Glutamatergic neuron (in vitro differentiated cells): ENCODE measurements around the gene NDP. TPM values are rescaled to one million over a fixed set of nuclear protein-coding genes. Genes with fewer than 3 reads are reported as not detected.
A peak's percentile ranks its signal among the peaks of the same experiment; 100 is the strongest.

Source experiments
- DNase-seq: peaks from one replicate; pipeline ENCODE4 v3.0.0; 2022
- H3K27ac Mint-ChIP-seq: one replicate; pipeline ENCODE4 v1.8.0; 2020; ENCODE audit warnings: mild to moderate bottlenecking, mixed read lengths, inconsistent platforms; ENCODE audit not compliant: unreplicated experiment
- H3K27me3 Mint-ChIP-seq: one replicate; pipeline ENCODE4 v1.8.0; 2020; ENCODE audit warnings: mild to moderate bottlenecking, moderate library complexity, mixed read lengths, inconsistent platforms; ENCODE audit not compliant: unreplicated experiment
- H3K36me3 Mint-ChIP-seq: one replicate; pipeline ENCODE4 v1.8.0; 2020; ENCODE audit warnings: mild to moderate bottlenecking, mixed read lengths, inconsistent platforms; ENCODE audit not compliant: unreplicated experiment
- H3K4me1 Mint-ChIP-seq: one replicate; pipeline ENCODE4 v1.8.0; 2020; ENCODE audit warnings: mild to moderate bottlenecking, low read depth, mixed read lengths, inconsistent platforms; ENCODE audit not compliant: unreplicated experiment
- H3K4me3 Mint-ChIP-seq: one replicate; pipeline ENCODE4 v1.8.0; 2020; ENCODE audit warnings: mild to moderate bottlenecking, mixed read lengths, inconsistent platforms; ENCODE audit not compliant: unreplicated experiment
- H3K9me3 Mint-ChIP-seq: one replicate; pipeline ENCODE4 v1.8.0; 2020; ENCODE audit warnings: mild to moderate bottlenecking, moderate library complexity, mixed read lengths, inconsistent platforms; ENCODE audit not compliant: unreplicated experiment
- CTCF ChIP-seq: fragments of 200-600 bp; sonication (generic); IDR thresholded peaks from one replicate; pipeline ENCODE4 v1.5.0; 2021; ENCODE audit not compliant: partially characterized antibody, unreplicated experiment
- long read RNA-seq: library from polyadenylated mRNA; unstranded; transcript quantifications from one replicate; pipeline ENCODE4 v2.0.0, GENCODE V29; 2020; ENCODE audit not compliant: unreplicated experiment
- total RNA-seq: library from RNA; stranded (reverse); fragmentation: NEBNext Ultra II Directional; extraction: Animal tissue kit (Norgen Biotek cat#: 25700); gene quantifications from one replicate; pipeline ENCODE4 v1.2.1, GENCODE V29; 2021; ENCODE audit not compliant: unreplicated experiment

NDP gene, protein sequence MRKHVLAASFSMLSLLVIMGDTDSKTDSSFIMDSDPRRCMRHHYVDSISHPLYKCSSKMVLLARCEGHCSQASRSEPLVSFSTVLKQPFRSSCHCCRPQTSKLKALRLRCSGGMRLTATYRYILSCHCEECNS
- total RNA-seq, result not detected
- long read RNA-seq, result 0 reads

DNA sequence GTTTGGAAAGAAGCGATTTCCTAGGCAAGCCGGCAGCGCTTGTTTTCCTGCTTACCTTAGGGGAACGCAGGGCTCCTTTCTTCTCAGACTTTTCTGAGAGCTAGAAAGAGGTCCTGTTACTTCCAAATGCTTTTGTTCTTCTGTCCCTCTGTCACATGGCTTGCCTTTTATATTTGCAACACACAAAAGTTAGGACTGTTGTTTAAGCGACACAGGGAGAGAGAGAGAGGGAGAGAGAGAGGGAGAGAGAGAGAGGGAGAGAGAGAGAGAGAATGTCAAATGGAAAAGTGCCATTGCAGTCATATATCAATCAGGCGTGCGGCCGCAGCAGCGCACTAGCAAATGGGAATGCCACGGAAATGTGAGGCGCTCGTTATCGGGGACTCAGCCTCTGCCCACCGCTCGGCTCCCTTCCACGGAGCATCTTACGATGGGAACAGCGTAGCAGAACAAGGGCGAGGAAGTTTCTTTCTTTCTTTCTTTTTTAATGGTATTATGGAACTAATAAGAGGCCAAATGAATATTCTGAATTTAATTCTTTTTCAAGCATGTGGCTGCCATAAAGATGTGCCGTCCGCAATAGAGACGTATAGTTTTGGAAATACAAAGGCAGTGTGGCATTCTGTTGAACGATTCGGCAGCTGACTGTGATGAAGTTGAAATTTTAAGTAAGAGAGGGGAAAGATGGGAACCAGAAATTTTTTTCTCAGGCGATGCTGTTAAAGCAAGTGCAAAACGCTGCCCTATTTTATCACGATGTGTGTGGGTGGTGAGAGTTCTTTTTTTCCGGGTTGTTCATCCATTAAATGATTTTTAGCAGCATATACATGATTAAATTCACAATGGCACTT lies at the start of gene NDP:
NDP (minus strand) TSS at position 142 of the 851 bp plus-strand sequence. CDS start 14,745 bp downstream, outside the sequence.
- Mint-ChIP-seq H3K27me3 (peaks cover 2% of the 10 kb centered on the region), H3K27ac (no peak within 1 kb of the TSS), H3K9me3 (no peaks in the 10 kb centered on the region), H3K4me1 (peaks cover 3% of the 10 kb centered on the region), H3K4me3 (peak within 1 kb of the TSS; percentile 89), H3K36me3 (no peaks in the 10 kb centered on the region)
- DNase-seq, result peak; percentile 20
- TF ChIP-seq CTCF, result no peak

DNA sequence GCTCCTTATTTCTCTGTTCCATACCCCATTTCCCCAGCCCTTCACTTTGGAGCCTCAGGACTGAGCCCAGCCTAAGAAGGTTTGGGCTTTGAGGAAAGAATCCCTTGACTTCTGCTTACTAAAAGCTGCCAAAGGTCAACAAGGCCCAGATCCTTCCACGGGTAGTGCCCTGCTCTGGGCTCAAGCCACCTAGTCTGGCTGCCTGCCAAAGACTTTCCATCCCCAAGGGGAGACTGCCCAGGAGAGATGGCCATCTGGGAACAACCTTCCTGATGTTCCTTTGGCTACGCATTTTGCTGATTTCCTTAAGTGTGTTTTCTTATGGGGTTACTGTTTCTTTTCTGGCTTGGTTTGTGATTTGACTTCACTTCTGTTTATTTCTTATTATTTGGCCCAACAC lies 49.8 kb upstream of the NDP start:
- Mint-ChIP-seq H3K9me3 (no peaks in the 10 kb centered on the region), H3K36me3 (no peaks in the 10 kb centered on the region), H3K4me3 (no peak overlapping the region), H3K4me1 (no peaks in the 10 kb centered on the region), H3K27ac (no peak overlapping the region), H3K27me3 (no peaks in the 10 kb centered on the region)
- TF ChIP-seq CTCF, result no peak
- no peak for DNase-seq

DNA sequence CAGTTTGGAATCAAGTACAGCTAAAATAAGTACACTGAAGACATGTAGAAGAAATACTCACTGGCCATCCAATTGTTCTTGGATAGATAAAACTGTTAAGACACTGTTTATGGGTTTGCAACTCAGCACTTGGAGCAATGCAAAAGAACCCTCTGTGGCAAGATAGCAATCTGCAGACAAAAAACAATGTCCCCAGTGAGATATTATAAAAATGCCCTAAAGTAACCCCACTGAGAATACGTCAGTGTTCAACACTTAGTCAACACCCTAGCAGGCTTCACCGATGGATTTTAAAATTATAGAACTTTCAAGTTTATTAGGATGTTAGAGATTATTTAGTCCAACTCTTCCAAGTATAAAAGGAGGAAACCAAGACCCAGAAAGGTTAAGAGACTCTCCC lies 47.5 kb upstream of the NDP start:
- Mint-ChIP-seq H3K36me3 (no peaks in the 10 kb centered on the region), H3K4me1 (no peaks in the 10 kb centered on the region), H3K27me3 (no peaks in the 10 kb centered on the region), H3K4me3 (no peak overlapping the region), H3K27ac (no peak overlapping the region), H3K9me3 (no peaks in the 10 kb centered on the region)
- DNase-seq, result no peak
- TF ChIP-seq CTCF, result no peak

- Mint-ChIP-seq H3K27ac (no peak overlapping the region), H3K4me1 (no peaks in the 10 kb centered on the region), H3K9me3 (no peaks in the 10 kb centered on the region), H3K4me3 (no peak overlapping the region), H3K36me3 (no peaks in the 10 kb centered on the region), H3K27me3 (no peaks in the 10 kb centered on the region)
- no peak for TF ChIP-seq CTCF
- DNase-seq, result no peak
Measured at GRCh38 chrX:44019911-44020310, 46.7 kb upstream of the NDP start.

- H3K4me1 Mint-ChIP-seq, result no peaks in the 10 kb centered on the region
- no peak overlapping the region for H3K27ac Mint-ChIP-seq
- H3K4me3 Mint-ChIP-seq, result no peak overlapping the region
- H3K9me3 Mint-ChIP-seq, result peaks cover 1% of the 10 kb centered on the region
- no peaks in the 10 kb centered on the region for H3K27me3 Mint-ChIP-seq
- DNase-seq, result no peak
- TF ChIP-seq CTCF, result no peak
- no peaks in the 10 kb centered on the region for H3K36me3 Mint-ChIP-seq
Measured at GRCh38 chrX:44017676-44018075, 44.5 kb upstream of the NDP start.
